CD8-positive, alpha-beta memory T cell (primary cell): Measurements from ENCODE around the gene WBP1L. TPM values are rescaled to one million over a fixed set of nuclear protein-coding genes. Genes with fewer than 3 reads are reported as not detected.
A peak's percentile ranks its signal among the peaks of the same experiment; 100 is the strongest.
"Not testable (repeated sequence)": the region's sequence is repeated elsewhere in the genome, so short reads cannot be mapped to it uniquely, and the experiment has no call there.

Experiments used
- CTCF ChIA-PET: fragments of 350-600 bp; sonication (Branson Sonifier 250); formaldehyde crosslinking; loops from one replicate; lab custom pipeline; 2021; ENCODE audit warnings: antibody characterized with exemption; lab: Charles Lee
- POLR2A ChIA-PET: fragments of 350-600 bp; sonication (Branson Sonifier 250); formaldehyde crosslinking; loops from one replicate; lab custom pipeline; 2021; ENCODE audit warnings: antibody characterized with exemption; lab: Charles Lee
- DNase-seq, 5 donors: peaks; one replicate each; pipeline versions ENCODE4 v3.0.0 to v3.0.0-alpha.2; 2020 to 2022; ENCODE audit warnings: mixed read lengths in 1 of 5
- H3K27ac ChIP-seq: one replicate; pipeline ENCODE4 v1.7.0; 2013; ENCODE audit warnings: low read depth, mild to moderate bottlenecking, low read length, moderate library complexity
- H3K27me3 ChIP-seq: 2 replicates; pipeline ENCODE4 v1.7.0; 2013; ENCODE audit warnings: low read length, mild to moderate bottlenecking; ENCODE audit not compliant: insufficient read depth, poor library complexity, severe bottlenecking
- H3K36me3 ChIP-seq: 2 replicates; pipeline ENCODE4 v1.7.0; 2013; ENCODE audit warnings: mild to moderate bottlenecking, low read length, moderate library complexity; ENCODE audit not compliant: insufficient read depth
- H3K4me1 ChIP-seq: 2 replicates; pipeline ENCODE4 v1.7.0; 2013; ENCODE audit warnings: mild to moderate bottlenecking, low read length, moderate library complexity; ENCODE audit not compliant: insufficient read depth
- H3K4me3 ChIP-seq: 2 replicates; pipeline ENCODE4 v1.7.0; 2013; ENCODE audit warnings: mild to moderate bottlenecking, low read length
- H3K9me3 ChIP-seq: 2 replicates; pipeline ENCODE4 v1.7.0; 2013; ENCODE audit warnings: mild to moderate bottlenecking, low read length
- H3K27ac Mint-ChIP-seq, 8 donors: one replicate each; pipeline ENCODE4 v1.8.0; 2020 to 2021; ENCODE audit warnings: mixed read lengths in 8 of 8, mild to moderate bottlenecking in 6 of 8, inconsistent platforms in 3 of 8, moderate library complexity in 3 of 8
- H3K27me3 Mint-ChIP-seq, 2 donors: one replicate each; pipeline ENCODE4 v1.8.0; 2020 to 2021; ENCODE audit warnings: mixed read lengths in 2 of 2, mild to moderate bottlenecking in 1 of 2, moderate library complexity in 1 of 2
- H3K36me3 Mint-ChIP-seq, 3 donors: one replicate each; pipeline ENCODE4 v1.8.0; 2020 to 2021; ENCODE audit warnings: mixed read lengths in 3 of 3, inconsistent platforms in 1 of 3, mild to moderate bottlenecking in 1 of 3
- H3K4me1 Mint-ChIP-seq, 3 donors: one replicate each; pipeline ENCODE4 v1.8.0; 2020 to 2021; ENCODE audit warnings: mixed read lengths in 3 of 3, inconsistent platforms in 1 of 3, mild to moderate bottlenecking in 1 of 3
- H3K4me3 Mint-ChIP-seq, 7 donors: one replicate each; pipeline ENCODE4 v1.8.0; 2020 to 2021; ENCODE audit warnings: mixed read lengths in 7 of 7, mild to moderate bottlenecking in 6 of 7, moderate library complexity in 4 of 7, inconsistent platforms in 2 of 7
- H3K9me3 Mint-ChIP-seq, 5 donors: one replicate each; pipeline ENCODE4 v1.8.0; 2020 to 2022; ENCODE audit warnings: mixed read lengths in 5 of 5, mild to moderate bottlenecking in 3 of 5, moderate library complexity in 2 of 5, inconsistent platforms in 1 of 5
- polyA plus RNA-seq: library from polyadenylated mRNA; unstranded; fragments of 300-500 nt; fragmentation: Illumina TruSeq; gene quantifications from one replicate; pipeline ENCODE4 v1.2.3, GENCODE V29; 2021
- total RNA-seq, 2 experiments: library from RNA; stranded (reverse); gene quantifications; one replicate each; pipeline ENCODE4 v1.2.3, GENCODE V29; 2021

The WBP1L gene
- total and polyA plus RNA-seq, 3 experiments from 2014 or later, result 16.0 to 28.5 (median 17.8) TPM

DNA sequence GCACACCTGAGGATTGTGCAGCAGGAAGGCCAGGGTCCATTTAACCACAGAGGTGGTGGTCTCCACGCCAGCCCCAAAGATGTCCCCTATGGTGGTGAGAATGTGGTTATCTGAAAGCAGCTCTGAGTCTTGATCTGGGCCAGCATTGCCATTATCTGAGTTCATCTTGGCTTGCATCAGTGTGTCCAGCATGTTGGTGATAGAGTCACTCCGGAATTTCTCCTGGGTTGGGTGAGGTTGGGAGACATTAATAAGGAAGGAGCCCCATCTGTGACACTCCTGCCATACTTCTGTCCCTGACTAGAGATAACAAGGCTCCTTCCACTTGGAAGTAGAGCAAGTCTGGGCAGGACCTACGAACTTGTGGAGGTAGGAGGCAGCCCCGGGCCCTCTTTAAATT is 89.2 kb downstream of the WBP1L start:
- H3K36me3 ChIP-seq, result no peaks in the 10 kb centered on the region
- H3K27ac Mint-ChIP-seq, result no peak overlapping the region
- no peaks in the 10 kb centered on the region for H3K4me1 ChIP-seq
- H3K27me3 ChIP-seq, result no peaks in the 10 kb centered on the region
- no peak overlapping the region for H3K27ac ChIP-seq
- H3K4me3 ChIP-seq, result no peak overlapping the region
- ChIA-PET CTCF (no interaction called here), POLR2A (no interaction called here)
- H3K4me1 Mint-ChIP-seq, result no peaks in the 10 kb centered on the region
- H3K36me3 Mint-ChIP-seq, result peaks cover 0 to 7% (median 0%) of the 10 kb centered on the region in 3 donors
- peaks cover 7 to 9% of the 10 kb centered on the region in 2 donors for H3K27me3 Mint-ChIP-seq
- DNase-seq, result no peak
- no peaks in the 10 kb centered on the region for H3K9me3 ChIP-seq
- H3K4me3 Mint-ChIP-seq, result no peak overlapping the region
- peaks cover 0 to 6% (median 4%) of the 10 kb centered on the region in 5 donors for H3K9me3 Mint-ChIP-seq

- Mint-ChIP-seq H3K27me3 (peaks cover 11 to 16% of the 10 kb centered on the region in 2 donors), H3K27ac (no peak overlapping the region), H3K9me3 (peaks cover 4 to 13% (median 11%) of the 10 kb centered on the region in 5 donors), H3K4me1 (no peaks in the 10 kb centered on the region), H3K36me3 (peaks cover 0 to 10% (median 0%) of the 10 kb centered on the region in 3 donors), H3K4me3 (no peak overlapping the region)
- Histone ChIP-seq H3K27ac (no peak overlapping the region), H3K4me3 (no peak overlapping the region), H3K9me3 (no peaks in the 10 kb centered on the region), H3K36me3 (no peaks in the 10 kb centered on the region), H3K27me3 (no peaks in the 10 kb centered on the region), H3K4me1 (no peaks in the 10 kb centered on the region)
- no peak for DNase-seq
- CTCF ChIA-PET, result interaction anchor here (1.3 to 3.8 kb wide), 2 partner anchors 236 to 410 kb away, joined by 4 to 13 read pairs; no protein-coding TSS in a partner anchor
- POLR2A ChIA-PET, result no interaction called here
Measured at GRCh38 chr10:102834143-102834542, 90.4 kb downstream of the WBP1L start.

DNA sequence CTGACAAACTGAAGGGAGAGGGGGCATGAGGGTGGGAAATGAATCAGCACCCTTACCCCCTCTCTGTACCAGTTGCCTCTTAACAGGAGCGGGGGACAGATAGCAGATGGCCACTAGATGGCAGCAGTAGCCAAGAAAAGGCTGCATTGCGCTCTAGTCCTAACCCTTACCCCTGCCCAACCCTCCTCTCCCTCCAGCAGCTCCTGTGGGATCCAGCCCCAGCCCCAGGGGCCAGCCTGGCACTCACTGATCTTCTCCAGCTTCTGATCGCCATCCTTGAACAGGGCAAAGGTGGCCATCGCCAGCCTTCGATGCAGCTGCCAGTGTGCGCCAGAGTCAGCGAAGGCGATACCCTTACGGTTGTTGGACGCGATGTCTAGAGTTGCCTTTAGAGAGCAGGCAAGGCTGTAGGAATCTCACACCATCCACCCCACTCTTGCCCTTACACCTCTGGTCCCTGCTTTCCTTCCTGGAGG is 91.3 kb downstream of the WBP1L start:
- Mint-ChIP-seq H3K4me1 (no peaks in the 10 kb centered on the region), H3K27ac (peak overlapping the region in 1 of 8 donors; percentile 24), H3K27me3 (peaks cover 11 to 25% of the 10 kb centered on the region in 2 donors), H3K4me3 (no peak overlapping the region), H3K9me3 (peaks cover 8 to 14% (median 11%) of the 10 kb centered on the region in 5 donors), H3K36me3 (peaks cover 0 to 10% (median 0%) of the 10 kb centered on the region in 3 donors)
- Histone ChIP-seq H3K4me1 (no peaks in the 10 kb centered on the region), H3K27me3 (no peaks in the 10 kb centered on the region), H3K9me3 (no peaks in the 10 kb centered on the region), H3K36me3 (no peaks in the 10 kb centered on the region), H3K27ac (no peak overlapping the region), H3K4me3 (no peak overlapping the region)
- peak; percentile 54 to 77 (median 60) for DNase-seq
- ChIA-PET CTCF (interaction anchor here (0.9 to 3.8 kb wide), 9 partner anchors 13 to 498 kb away, joined by 3 to 13 read pairs (median 4); partner anchors contain the start of gene CNNM2), POLR2A (no interaction called here)

DNA sequence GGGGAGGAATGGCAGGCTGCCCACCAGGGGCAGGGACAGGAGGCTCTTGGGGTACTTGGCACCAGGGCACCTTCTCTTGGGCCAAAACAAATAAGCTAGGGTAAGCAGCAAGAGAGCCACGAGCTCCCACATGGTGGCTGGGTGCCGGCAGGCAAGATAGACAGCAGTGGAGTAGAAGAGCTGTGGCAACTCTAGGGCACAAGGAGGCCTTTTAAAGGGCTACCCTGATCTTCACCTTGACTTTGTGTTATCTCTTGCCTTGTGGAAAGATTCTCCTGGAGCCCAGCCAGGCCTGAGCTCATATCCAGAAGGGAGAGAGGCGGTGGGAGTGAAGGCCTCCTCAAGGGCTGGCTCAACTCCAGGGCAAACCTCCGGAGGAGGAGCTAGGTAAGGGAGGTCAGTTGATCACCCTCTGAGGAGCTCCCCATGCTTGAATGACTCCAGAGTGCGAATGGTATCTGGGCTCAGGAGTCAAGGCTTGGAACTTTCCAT is 93.5 kb downstream of the WBP1L start, which contains the start of gene CYP17A1:
TSS of gene CYP17A1 (minus strand) at position 184 of the 492 bp plus-strand sequence. CDS start at position 132, 52 bp downstream.
- ChIA-PET CTCF (interaction anchor here (0.7 to 3.8 kb wide), 3 partner anchors 9 to 407 kb away, joined by 3 to 13 read pairs (median 3); no protein-coding TSS in a partner anchor), POLR2A (no interaction called here)
- H3K4me3 ChIP-seq, result no peak within 1 kb of the TSS
- no peaks in the 10 kb centered on the region for H3K27me3 ChIP-seq
- peaks cover 0 to 10% (median 0%) of the 10 kb centered on the region in 3 donors for H3K36me3 Mint-ChIP-seq
- peak within 1 kb of the TSS in 1 of 8 donors; percentile 74 for H3K27ac Mint-ChIP-seq
- no peaks in the 10 kb centered on the region for H3K9me3 ChIP-seq
- H3K4me1 ChIP-seq, result no peaks in the 10 kb centered on the region
- peaks cover 8 to 14% (median 11%) of the 10 kb centered on the region in 5 donors for H3K9me3 Mint-ChIP-seq
- no peak for DNase-seq
- no peaks in the 10 kb centered on the region for H3K36me3 ChIP-seq
- H3K27ac ChIP-seq, result no peak within 1 kb of the TSS
- peaks cover 10 to 31% of the 10 kb centered on the region in 2 donors for H3K27me3 Mint-ChIP-seq
- H3K4me1 Mint-ChIP-seq, result no peaks in the 10 kb centered on the region
- H3K4me3 Mint-ChIP-seq, result no peak within 1 kb of the TSS

GRCh38 chr10:102838276-102838927 is 94.7 kb downstream of the WBP1L start:
- H3K4me1 Mint-ChIP-seq, H3K4me1 ChIP-seq, H3K4me3 ChIP-seq, H3K4me3 Mint-ChIP-seq, DNase-seq, POLR2A ChIA-PET, H3K36me3 ChIP-seq, CTCF ChIA-PET, H3K9me3 ChIP-seq, H3K27ac Mint-ChIP-seq, H3K27ac ChIP-seq, H3K27me3 ChIP-seq: not testable (repeated sequence)
- peaks cover 8 to 14% (median 11%) of the 10 kb centered on the region in 5 donors for H3K9me3 Mint-ChIP-seq
- H3K36me3 Mint-ChIP-seq, result peaks cover 0 to 10% (median 0%) of the 10 kb centered on the region in 3 donors
- H3K27me3 Mint-ChIP-seq, result peaks cover 14 to 40% of the 10 kb centered on the region in 2 donors

DNA sequence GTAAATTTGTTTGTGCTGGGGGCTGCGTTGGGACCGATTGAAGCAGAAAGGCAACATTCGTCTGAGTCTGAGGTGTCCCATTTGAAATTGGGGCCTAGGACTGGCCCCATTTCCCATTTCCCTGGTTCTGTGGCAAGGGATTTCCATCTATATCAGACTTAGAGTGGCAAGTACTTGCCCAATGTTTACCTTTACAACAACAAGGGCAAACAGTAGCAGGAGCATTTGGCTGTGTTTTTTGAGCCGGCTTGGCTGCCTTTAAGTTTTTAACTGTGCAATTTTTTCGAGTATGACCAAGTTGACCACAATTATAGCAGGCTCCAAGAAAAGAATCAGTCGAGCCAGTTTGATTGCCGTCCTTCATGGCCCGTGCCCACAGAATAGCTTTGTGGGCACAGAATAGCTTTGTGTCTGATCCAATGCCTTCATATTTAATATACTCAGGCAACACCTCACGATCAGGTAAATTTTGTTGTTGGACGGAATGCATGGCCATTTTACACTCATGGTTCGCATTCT is 98.1 kb downstream of the WBP1L start:
- H3K36me3 Mint-ChIP-seq, result peaks cover 0 to 13% (median 0%) of the 10 kb centered on the region in 3 donors
- no peaks in the 10 kb centered on the region for H3K36me3 ChIP-seq
- DNase-seq, result no peak
- peaks cover 18 to 41% of the 10 kb centered on the region in 2 donors for H3K27me3 Mint-ChIP-seq
- H3K4me1 ChIP-seq, result no peaks in the 10 kb centered on the region
- no peaks in the 10 kb centered on the region for H3K27me3 ChIP-seq
- ChIA-PET CTCF (no interaction called here), POLR2A (no interaction called here)
- no peak overlapping the region for H3K4me3 Mint-ChIP-seq
- H3K4me3 ChIP-seq, result no peak overlapping the region
- H3K9me3 ChIP-seq, result no peaks in the 10 kb centered on the region
- no peak overlapping the region for H3K27ac ChIP-seq
- H3K4me1 Mint-ChIP-seq, result no peaks in the 10 kb centered on the region
- no peak overlapping the region for H3K27ac Mint-ChIP-seq
- peaks cover 8 to 14% (median 11%) of the 10 kb centered on the region in 5 donors for H3K9me3 Mint-ChIP-seq

DNA sequence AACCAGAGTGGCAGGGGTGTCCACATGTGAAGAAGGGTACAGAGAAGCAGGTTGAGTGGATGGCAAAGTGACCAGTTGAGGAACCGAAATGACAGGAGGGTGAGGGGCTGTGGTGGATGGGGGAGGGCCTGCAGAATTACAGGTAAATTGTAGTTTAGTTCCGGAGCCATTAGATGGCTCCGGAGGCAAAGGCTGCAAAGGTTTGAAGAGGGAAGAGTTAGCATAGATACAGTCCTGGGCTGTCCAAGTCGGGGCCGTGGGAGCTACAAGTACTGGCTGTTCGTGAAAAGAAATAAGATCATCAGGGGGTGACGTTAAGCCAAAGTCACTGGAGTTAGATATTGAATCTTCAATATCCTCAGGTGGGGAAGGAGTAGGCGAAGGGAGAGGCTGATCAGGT is 99.4 kb downstream of the WBP1L start:
- H3K36me3 Mint-ChIP-seq, POLR2A ChIA-PET, H3K4me3 Mint-ChIP-seq, H3K4me3 ChIP-seq, H3K27ac ChIP-seq, CTCF ChIA-PET, H3K36me3 ChIP-seq, H3K27me3 ChIP-seq, H3K9me3 ChIP-seq, H3K4me1 ChIP-seq, H3K9me3 Mint-ChIP-seq, H3K27ac Mint-ChIP-seq, DNase-seq, H3K4me1 Mint-ChIP-seq: not testable (repeated sequence)
- H3K27me3 Mint-ChIP-seq, result peaks cover 14 to 36% of the 10 kb centered on the region in 2 donors

GRCh38 chr10:102844190-102844776 is 100.5 kb downstream of the WBP1L start:
- H3K4me3 ChIP-seq, CTCF ChIA-PET, H3K4me1 Mint-ChIP-seq, POLR2A ChIA-PET, H3K27ac Mint-ChIP-seq, H3K9me3 Mint-ChIP-seq, DNase-seq, H3K4me3 Mint-ChIP-seq, H3K27me3 ChIP-seq, H3K27ac ChIP-seq, H3K36me3 Mint-ChIP-seq, H3K4me1 ChIP-seq, H3K9me3 ChIP-seq, H3K36me3 ChIP-seq: not testable (repeated sequence)
- peaks cover 12 to 28% of the 10 kb centered on the region in 2 donors for H3K27me3 Mint-ChIP-seq
